Endothelial cell of umbilical vein (primary cell): ENCODE data around the gene NFIL3. TPM values are rescaled to one million over a fixed set of nuclear protein-coding genes. Genes with fewer than 3 reads are reported as not detected.

Source experiments
- BruUV-seq: library from RNA; stranded (reverse); fragments of 400-500 nt; replicated peaks from 2 replicates; lab custom pipeline; 2021; lab: Mats Ljungman, UMichigan
- CTCF ChIA-PET: fragments of 300-600, 350-600 bp; sonication (Branson Sonifier 250); formaldehyde crosslinking; loops from one replicate; lab custom pipeline; 2021; ENCODE audit warnings: antibody characterized with exemption, inconsistent platforms; lab: Charles Lee
- POLR2A ChIA-PET: fragments of 300-600, 350-600 bp; sonication (Branson Sonifier 250); formaldehyde crosslinking; loops from one replicate; lab custom pipeline; 2021; ENCODE audit warnings: antibody characterized with exemption, inconsistent platforms; lab: Charles Lee
- DNase-seq: peaks from one replicate; pipeline ENCODE4 v3.0.0-alpha.2; 2011; ENCODE audit warnings: low read depth, low spot score
- FAIRE-seq: peaks from 2 replicates; lab custom pipeline; 2011; peaks lifted over from hg19 to GRCh38; lab: Jason Lieb, UNC
- H2AFZ ChIP-seq: 2 replicates; pipeline ENCODE4 v1.6.0; 2012; ENCODE audit warnings: low read depth, low read length, control low read depth, inconsistent platforms
- H3K27ac ChIP-seq: 2 replicates; pipeline ENCODE4 v1.5.1; 2011; ENCODE audit warnings: low read depth, mild to moderate bottlenecking, control low read depth, low read length, moderate library complexity; ENCODE audit not compliant: insufficient read depth
- H3K27me3 ChIP-seq, 2 experiments: 2 replicates each; pipeline versions ENCODE4 v1.6.0 to v1.6.1; 2011; ENCODE audit warnings: low read length in 2 of 2, mixed read lengths in 1 of 2; ENCODE audit not compliant: control insufficient read depth in 2 of 2, insufficient read depth in 2 of 2
- H3K36me3 ChIP-seq, 2 experiments: 2 replicates in 1 of 2; 3 replicates in 1 of 2; pipeline ENCODE4 v1.5.1; 2011; ENCODE audit warnings: low read length in 2 of 2, mild to moderate bottlenecking in 1 of 2, moderate library complexity in 1 of 2; ENCODE audit not compliant: control insufficient read depth in 2 of 2, insufficient read depth in 2 of 2; ENCODE audit errors: extremely low read depth in 1 of 2
- H3K4me1 ChIP-seq: 3 replicates; pipeline ENCODE4 v1.5.1; 2011; ENCODE audit warnings: mild to moderate bottlenecking, low read length; ENCODE audit not compliant: control insufficient read depth, insufficient read depth; ENCODE audit errors: extremely low read depth
- H3K4me2 ChIP-seq: 2 replicates; pipeline ENCODE4 v1.6.1; 2011; ENCODE audit warnings: low read length, control low read depth, mixed read lengths; ENCODE audit not compliant: insufficient read depth
- H3K4me3 ChIP-seq, 3 experiments: fragments of 200-600 bp in 1 of 3; sonication (generic), shearing (Covaris generic) in 1 of 3; replicated peaks in 1 of 3; 2 replicates each; pipeline ENCODE4 v1.5.1; 2011 to 2016; ENCODE audit warnings: control low read depth in 3 of 3, low read length in 3 of 3, mild to moderate bottlenecking in 2 of 3, inconsistent platforms in 1 of 3, low read depth in 1 of 3, moderate library complexity in 1 of 3; ENCODE audit not compliant: insufficient read depth in 1 of 3
- H3K79me2 ChIP-seq: 2 replicates; pipeline ENCODE4 v1.6.0; 2012; ENCODE audit warnings: low read length, inconsistent platforms; ENCODE audit not compliant: control insufficient read depth, insufficient read depth
- H3K9ac ChIP-seq: replicated peaks from 2 replicates; pipeline ENCODE3; 2011; ENCODE audit warnings: low read length, control low read depth; ENCODE audit not compliant: insufficient read depth; ENCODE audit errors: extremely low read depth
- H3K9me1 ChIP-seq: replicated peaks from 3 replicates; pipeline ENCODE4 v1.6.0; 2011; ENCODE audit warnings: mild to moderate bottlenecking, low read length; ENCODE audit not compliant: control insufficient read depth, insufficient read depth; ENCODE audit errors: extremely low read depth
- H3K9me3 ChIP-seq: replicated peaks from 2 replicates; pipeline ENCODE4 v1.5.1; 2012; ENCODE audit warnings: low read length, inconsistent platforms; ENCODE audit not compliant: control insufficient read depth, insufficient read depth
- H4K20me1 ChIP-seq: replicated peaks from 2 replicates; pipeline ENCODE3; 2011; ENCODE audit warnings: mild to moderate bottlenecking, low read length; ENCODE audit not compliant: control insufficient read depth, insufficient read depth; ENCODE audit errors: extremely low read depth
- EZH2 ChIP-seq: IDR thresholded peaks from 2 replicates; pipeline ENCODE4 v1.6.1; 2012; ENCODE audit warnings: borderline replicate concordance, low read depth, mild to moderate bottlenecking, moderate library complexity, low read length, inconsistent platforms; ENCODE audit not compliant: severe bottlenecking
- FOS ChIP-seq: IDR thresholded peaks from 2 replicates; pipeline ENCODE4 v1.6.1; 2011; ENCODE audit warnings: mild to moderate bottlenecking, low read length, moderate library complexity, borderline replicate concordance; ENCODE audit not compliant: insufficient read depth
- GATA2 ChIP-seq: IDR thresholded peaks from 2 replicates; pipeline ENCODE4 v1.7.0; 2011; ENCODE audit warnings: low read depth, mild to moderate bottlenecking, moderate library complexity, mixed read lengths, low read length; ENCODE audit not compliant: insufficient read length, insufficient read depth
- JUN ChIP-seq: IDR thresholded peaks from 2 replicates; pipeline ENCODE4 v1.6.1; 2011; ENCODE audit warnings: borderline replicate concordance, low read depth; ENCODE audit not compliant: insufficient read length, insufficient read depth
- MYC ChIP-seq: IDR thresholded peaks from one replicate; pipeline ENCODE4 v1.6.1; 2011; ENCODE audit warnings: mild to moderate bottlenecking, low read depth, low read length
- POLR2A ChIP-seq: IDR thresholded peaks from 2 replicates; pipeline ENCODE4 v1.6.1; 2012; ENCODE audit warnings: low read depth, mild to moderate bottlenecking, control low read depth, low read length
- POLR2AphosphoS5 ChIP-seq: IDR thresholded peaks from 2 replicates; pipeline ENCODE4 v1.6.1; 2012; ENCODE audit warnings: low read depth, mild to moderate bottlenecking, control low read depth, low read length, moderate library complexity; ENCODE audit not compliant: insufficient read depth
- dilution Hi-C: fragments of 300-500 bp; cut with MboI; formaldehyde crosslinking; loops from one replicate; pipeline ENCODE4 v1.15.0; 2019; ENCODE audit warnings: low sequenced_read_pairs; ENCODE audit not compliant: extremely low pct_ligation_motif_present
- intact Hi-C: fragments of 100-400 bp; cut with micrococcal nuclease; formaldehyde crosslinking; loops from one replicate; pipeline ENCODE4 v1.10.0; 2022
- polyA plus RNA-seq, 4 experiments: library from polyadenylated mRNA; depleted of rRNA in 3 of 4; stranded (reverse) in 3 of 4; unstranded in 1 of 4; fragments of >200 nt; gene quantifications; 2 replicates each; pipeline versions ENCODE4 v1.2.1 to v1.2.3, GENCODE V29; 2011 to 2012; ENCODE audit warnings: missing spikeins in 1 of 4
- total RNA-seq: library from RNA; stranded (reverse); gene quantifications from 2 replicates; pipeline ENCODE4 v1.2.3, GENCODE V29; 2021
- TF ChIP-seq, protein P1 (sequence below), 2 donors: IDR thresholded peaks; 1 replicate in 1 of 2; 2 replicates in 1 of 2; pipeline ENCODE4 v1.5.1; 2011; ENCODE audit warnings: low read length in 2 of 2, mild to moderate bottlenecking in 2 of 2, moderate library complexity in 2 of 2, control low read depth in 1 of 2, inconsistent platforms in 1 of 2, low read depth in 1 of 2; ENCODE audit not compliant: insufficient read depth in 1 of 2; ENCODE audit errors: extremely low read depth in 1 of 2
- TF ChIP-seq, protein P2 (sequence below): IDR thresholded peaks from 2 replicates; pipeline ENCODE4 v1.6.1; 2011; ENCODE audit not compliant: insufficient read depth, insufficient read length

The NFIL3 gene
- total and polyA plus RNA-seq, 2 donors (not counting 3 experiments of a cell fraction or from before 2014, with no cell fraction given) = 2.9 to 10.5 TPM

DNA sequence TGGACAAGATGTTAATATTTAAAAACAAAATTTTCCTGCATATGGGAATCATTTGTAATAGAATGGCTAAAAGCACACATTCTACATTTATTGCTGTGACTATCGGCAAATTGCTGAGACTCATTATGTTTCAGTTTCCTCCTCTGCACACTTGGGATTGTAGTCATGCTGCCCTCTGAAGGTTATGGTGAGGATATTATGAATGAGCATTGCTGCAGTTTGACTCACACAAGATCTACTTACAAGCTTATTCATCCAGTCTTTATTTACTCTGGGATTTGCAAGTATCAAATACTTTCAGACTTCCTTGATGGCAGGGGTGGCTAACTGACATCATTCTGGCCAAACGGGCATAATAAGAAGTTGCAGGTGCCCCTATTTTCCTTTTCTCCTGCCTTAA lies 9.5 kb upstream of the NFIL3 start:
- Histone ChIP-seq H3K9me3 (no peaks in the 10 kb centered on the region), H3K27ac (no peak overlapping the region), H3K4me1 (peaks cover 5% of the 10 kb centered on the region), H3K36me3 (no peaks in the 10 kb centered on the region), H3K4me3 (no peak overlapping the region), H3K79me2 (no peaks in the 10 kb centered on the region), H4K20me1 (no peaks in the 10 kb centered on the region), H3K27me3 (peaks cover 2 to 4% of the 10 kb centered on the region in 2 experiments), H3K9ac (no peak overlapping the region), H2AFZ (no peak overlapping the region), H3K9me1 (no peaks in the 10 kb centered on the region), H3K4me2 (peak overlapping the region; percentile 25)
- ChIA-PET POLR2A (no interaction called here), CTCF (interaction anchor here (0.6 to 3.3 kb wide), 28 partner anchors 8 to 527 kb away, joined by 3 to 76 read pairs (median 3); partner anchors contain the start of gene NFIL3)
- DNase-seq (peak; percentile 85), FAIRE-seq (peak; percentile 92)
- BruUV-seq = no TSS peak
- dilution Hi-C loops (no loop called here), intact Hi-C loops (loop anchor here (1.0 to 2.0 kb wide), 2 partner anchors 448 to 518 kb away; no protein-coding TSS in a partner anchor)
- TF ChIP-seq, protein P1, sequence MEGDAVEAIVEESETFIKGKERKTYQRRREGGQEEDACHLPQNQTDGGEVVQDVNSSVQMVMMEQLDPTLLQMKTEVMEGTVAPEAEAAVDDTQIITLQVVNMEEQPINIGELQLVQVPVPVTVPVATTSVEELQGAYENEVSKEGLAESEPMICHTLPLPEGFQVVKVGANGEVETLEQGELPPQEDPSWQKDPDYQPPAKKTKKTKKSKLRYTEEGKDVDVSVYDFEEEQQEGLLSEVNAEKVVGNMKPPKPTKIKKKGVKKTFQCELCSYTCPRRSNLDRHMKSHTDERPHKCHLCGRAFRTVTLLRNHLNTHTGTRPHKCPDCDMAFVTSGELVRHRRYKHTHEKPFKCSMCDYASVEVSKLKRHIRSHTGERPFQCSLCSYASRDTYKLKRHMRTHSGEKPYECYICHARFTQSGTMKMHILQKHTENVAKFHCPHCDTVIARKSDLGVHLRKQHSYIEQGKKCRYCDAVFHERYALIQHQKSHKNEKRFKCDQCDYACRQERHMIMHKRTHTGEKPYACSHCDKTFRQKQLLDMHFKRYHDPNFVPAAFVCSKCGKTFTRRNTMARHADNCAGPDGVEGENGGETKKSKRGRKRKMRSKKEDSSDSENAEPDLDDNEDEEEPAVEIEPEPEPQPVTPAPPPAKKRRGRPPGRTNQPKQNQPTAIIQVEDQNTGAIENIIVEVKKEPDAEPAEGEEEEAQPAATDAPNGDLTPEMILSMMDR (IDR thresholded peaks at IDR 0.05; ENCODE audit: extremely low read depth in 1 of 2, insufficient read depth in 1 of 2, low read depth in 1 of 2, low read length in 2 of 2) = peak; percentile 51 to 53
- peak; percentile 36 for TF ChIP-seq GATA2
- TF ChIP-seq MYC = no peak
- no peak for TF ChIP-seq EZH2
- no peak for TF ChIP-seq POLR2A
- TF ChIP-seq, protein P2, sequence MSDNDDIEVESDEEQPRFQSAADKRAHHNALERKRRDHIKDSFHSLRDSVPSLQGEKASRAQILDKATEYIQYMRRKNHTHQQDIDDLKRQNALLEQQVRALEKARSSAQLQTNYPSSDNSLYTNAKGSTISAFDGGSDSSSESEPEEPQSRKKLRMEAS = no peak
- TF ChIP-seq FOS = peak; percentile 54
- no peak for TF ChIP-seq JUN
- TF ChIP-seq POLR2AphosphoS5 = no peak
